Neural cell (in vitro differentiated cells): ENCODE results near the gene SLIT3.

Experiments
- CTCF ChIP-seq: fragments of 450-650 bp; IDR thresholded peaks from 2 replicates; pipeline ENCODE4 v1.5.1; 2014; ENCODE audit warnings: antibody characterized with exemption, mild to moderate bottlenecking, moderate library complexity; ENCODE audit not compliant: poor library complexity, severe bottlenecking
- POLR2AphosphoS5 ChIP-seq: IDR thresholded peaks from 2 replicates; pipeline ENCODE4 v1.6.1; 2012
- REST ChIP-seq: IDR thresholded peaks from 2 replicates; pipeline ENCODE4 v1.6.1; 2012; ENCODE audit warnings: borderline replicate concordance
- TAF1 ChIP-seq: IDR thresholded peaks from 2 replicates; pipeline ENCODE4 v1.6.1; 2012; ENCODE audit warnings: low read depth

- TF ChIP-seq TAF1, result no peak
- TF ChIP-seq CTCF, result no peak
- TF ChIP-seq REST, result no peak
- TF ChIP-seq POLR2AphosphoS5, result no peak
These were observed 652.4 kb downstream of the SLIT3 start for GRCh38 chr5:168648576-168648975.
